ENCODE measurements around the gene LIN9.

LIN9 gene

GRCh38 chr1:226311376-226311775 is 2.4 kb upstream of the LIN9 start:
- Histone ChIP-seq H3K27ac (ENCODE audit: low read depth, low read length) (no peak overlapping the region), H3K79me2 (ENCODE audit: control insufficient read depth, insufficient read depth, low read length, poor library complexity) (peaks cover 14% of the 10 kb centered on the region), H3K79me1 (ENCODE audit: low read length) (peaks cover 18% of the 10 kb centered on the region), H4K8ac (ENCODE audit: low read depth, low read length) (no peak overlapping the region), H3K18ac (ENCODE audit: low read length) (no peak overlapping the region), H3K4me1 (ENCODE audit: control insufficient read depth in 1 of 2, insufficient read depth in 2 of 2, low read length in 2 of 2) (peaks cover 6 to 11% of the 10 kb centered on the region in 2 experiments), H3K14ac (ENCODE audit: low read length) (no peak overlapping the region), H2AK5ac (ENCODE audit: low read length) (no peak overlapping the region), H3K9me3 (ENCODE audit: insufficient read depth, low read depth, low read length) (no peaks in the 10 kb centered on the region), H3K9ac (ENCODE audit: low read length) (no peak overlapping the region), H2BK5ac (ENCODE audit: low read depth, low read length, poor library complexity) (no peak overlapping the region), H2BK120ac (ENCODE audit: insufficient read depth, low read length, poor library complexity) (no peak overlapping the region), H4K91ac (ENCODE audit: low read depth, low read length) (no peak overlapping the region), H3K4ac (ENCODE audit: low read depth, low read length) (no peak overlapping the region), H2AFZ (ENCODE audit: insufficient read depth, low read length, poor library complexity) (no peak overlapping the region), H3K36me3 (ENCODE audit: control insufficient read depth in 1 of 2, insufficient read depth in 2 of 2, low read length in 2 of 2) (no peaks in the 10 kb centered on the region), H3K4me3 (ENCODE audit: low read depth, low read length) (no peak overlapping the region), H3K27me3 (ENCODE audit: insufficient read depth, low read length) (no peaks in the 10 kb centered on the region), H3K23ac (ENCODE audit: low read length) (no peak overlapping the region), H2BK12ac (ENCODE audit: low read length) (no peak overlapping the region), H4K12ac (ENCODE audit: low read depth, low read length) (no peak overlapping the region), H3K4me2 (ENCODE audit: low read length) (no peak overlapping the region)
- no CpG with 5 or more reads among the region's 7 CpGs for WGBS (ENCODE audit: extremely low coverage, insufficient coverage, insufficient read length)
- DNase-seq: no peak

- no peak overlapping the region for H2AFZ ChIP-seq (ENCODE audit: insufficient read depth, low read length, poor library complexity)
- no peak overlapping the region for H3K4ac ChIP-seq (ENCODE audit: low read depth, low read length)
- peak overlapping the region; percentile 13 for H2BK12ac ChIP-seq (ENCODE audit: low read length)
- no peak overlapping the region for H3K23ac ChIP-seq (ENCODE audit: low read length)
- no peak overlapping the region for H2BK5ac ChIP-seq (ENCODE audit: low read depth, low read length, poor library complexity)
- no peak overlapping the region for H3K27ac ChIP-seq (ENCODE audit: low read depth, low read length)
- WGBS (ENCODE audit: extremely low coverage, insufficient coverage, insufficient read length): no CpG with 5 or more reads among the region's 2 CpGs
- no peak overlapping the region for H4K12ac ChIP-seq (ENCODE audit: low read depth, low read length)
- no peak for DNase-seq
- no peak overlapping the region for H4K8ac ChIP-seq (ENCODE audit: low read depth, low read length)
- H3K4me2 ChIP-seq (ENCODE audit: low read length): no peak overlapping the region
- H3K79me2 ChIP-seq (ENCODE audit: control insufficient read depth, insufficient read depth, low read length, poor library complexity): peaks cover 14% of the 10 kb centered on the region
- H2BK120ac ChIP-seq (ENCODE audit: insufficient read depth, low read length, poor library complexity): peak overlapping the region; percentile 1
- no peak overlapping the region for H2AK5ac ChIP-seq (ENCODE audit: low read length)
- no peak overlapping the region for H3K18ac ChIP-seq (ENCODE audit: low read length)
- no peaks in the 10 kb centered on the region for H3K9me3 ChIP-seq (ENCODE audit: insufficient read depth, low read depth, low read length)
- no peaks in the 10 kb centered on the region for H3K27me3 ChIP-seq (ENCODE audit: insufficient read depth, low read length)
- H3K14ac ChIP-seq (ENCODE audit: low read length): no peak overlapping the region
- no peaks in the 10 kb centered on the region for H3K36me3 ChIP-seq (ENCODE audit: control insufficient read depth in 1 of 2, insufficient read depth in 2 of 2, low read length in 2 of 2)
- H3K9ac ChIP-seq (ENCODE audit: low read length): no peak overlapping the region
- peak overlapping the region; percentile 16 for H4K91ac ChIP-seq (ENCODE audit: low read depth, low read length)
- no peak overlapping the region for H3K4me3 ChIP-seq (ENCODE audit: low read depth, low read length)
- peaks cover 5 to 6% of the 10 kb centered on the region in 2 experiments for H3K4me1 ChIP-seq (ENCODE audit: control insufficient read depth in 1 of 2, insufficient read depth in 2 of 2, low read length in 2 of 2)
- peaks cover 18% of the 10 kb centered on the region for H3K79me1 ChIP-seq (ENCODE audit: low read length)
Observed at GRCh38 chr1:226310637-226311195, 1.8 kb upstream of the LIN9 start.

GRCh38 chr1:226310245-226310540 is 1.2 kb upstream of the LIN9 start:
- no peak overlapping the region for H3K23ac ChIP-seq (ENCODE audit: low read length)
- peaks cover 18% of the 10 kb centered on the region for H3K79me1 ChIP-seq (ENCODE audit: low read length)
- H3K36me3 ChIP-seq (ENCODE audit: control insufficient read depth in 1 of 2, insufficient read depth in 2 of 2, low read length in 2 of 2): no peaks in the 10 kb centered on the region
- H2AK5ac ChIP-seq (ENCODE audit: low read length): no peak overlapping the region
- H3K4ac ChIP-seq (ENCODE audit: low read depth, low read length): no peak overlapping the region
- peaks cover 5 to 6% of the 10 kb centered on the region in 2 experiments for H3K4me1 ChIP-seq (ENCODE audit: control insufficient read depth in 1 of 2, insufficient read depth in 2 of 2, low read length in 2 of 2)
- H3K27me3 ChIP-seq (ENCODE audit: insufficient read depth, low read length): no peaks in the 10 kb centered on the region
- no peak overlapping the region for H3K27ac ChIP-seq (ENCODE audit: low read depth, low read length)
- no peak overlapping the region for H4K91ac ChIP-seq (ENCODE audit: low read depth, low read length)
- H3K9ac ChIP-seq (ENCODE audit: low read length): no peak overlapping the region
- peak overlapping the region; percentile 9 for H3K4me2 ChIP-seq (ENCODE audit: low read length)
- H4K8ac ChIP-seq (ENCODE audit: low read depth, low read length): peak overlapping the region; percentile 17
- H3K79me2 ChIP-seq (ENCODE audit: control insufficient read depth, insufficient read depth, low read length, poor library complexity): peaks cover 14% of the 10 kb centered on the region
- H2BK120ac ChIP-seq (ENCODE audit: insufficient read depth, low read length, poor library complexity): no peak overlapping the region
- H2BK12ac ChIP-seq (ENCODE audit: low read length): peak overlapping the region; percentile 19
- H4K12ac ChIP-seq (ENCODE audit: low read depth, low read length): no peak overlapping the region
- no peak overlapping the region for H3K4me3 ChIP-seq (ENCODE audit: low read depth, low read length)
- WGBS (ENCODE audit: extremely low coverage, insufficient coverage, insufficient read length): no CpG with 5 or more reads among the region's 5 CpGs
- no peak overlapping the region for H3K18ac ChIP-seq (ENCODE audit: low read length)
- no peak overlapping the region for H2BK5ac ChIP-seq (ENCODE audit: low read depth, low read length, poor library complexity)
- peak overlapping the region; percentile 32 for H2AFZ ChIP-seq (ENCODE audit: insufficient read depth, low read length, poor library complexity)
- H3K14ac ChIP-seq (ENCODE audit: low read length): no peak overlapping the region
- no peaks in the 10 kb centered on the region for H3K9me3 ChIP-seq (ENCODE audit: insufficient read depth, low read depth, low read length)
- DNase-seq: no peak

- peak overlapping the region; percentile 31 for H2AK5ac ChIP-seq (ENCODE audit: low read length)
- H3K4ac ChIP-seq (ENCODE audit: low read depth, low read length): peak overlapping the region; percentile 41
- peak overlapping the region; percentile 96 for H2BK5ac ChIP-seq (ENCODE audit: low read depth, low read length, poor library complexity)
- H2BK120ac ChIP-seq (ENCODE audit: insufficient read depth, low read length, poor library complexity): peak overlapping the region; percentile 34
- H3K79me1 ChIP-seq (ENCODE audit: low read length): peaks cover 18% of the 10 kb centered on the region
- peak overlapping the region; percentile 58 for H4K8ac ChIP-seq (ENCODE audit: low read depth, low read length)
- DNase-seq: peak in 1 of 2 donors; percentile 29
- H3K4me2 ChIP-seq (ENCODE audit: low read length): peak overlapping the region; percentile 91
- no CpG with 5 or more reads among the region's 62 CpGs for WGBS (ENCODE audit: extremely low coverage, insufficient coverage, insufficient read length)
- H3K9ac ChIP-seq (ENCODE audit: low read length): peak overlapping the region; percentile 86
- H4K91ac ChIP-seq (ENCODE audit: low read depth, low read length): peak overlapping the region; percentile 75
- no peaks in the 10 kb centered on the region for H3K9me3 ChIP-seq (ENCODE audit: insufficient read depth, low read depth, low read length)
- peak overlapping the region; percentile 97 for H3K14ac ChIP-seq (ENCODE audit: low read length)
- H3K18ac ChIP-seq (ENCODE audit: low read length): peak overlapping the region; percentile 41
- H3K79me2 ChIP-seq (ENCODE audit: control insufficient read depth, insufficient read depth, low read length, poor library complexity): peaks cover 14% of the 10 kb centered on the region
- peak overlapping the region; percentile 95 for H3K27ac ChIP-seq (ENCODE audit: low read depth, low read length)
- H3K27me3 ChIP-seq (ENCODE audit: insufficient read depth, low read length): no peaks in the 10 kb centered on the region
- peaks cover 5 to 6% of the 10 kb centered on the region in 2 experiments for H3K4me1 ChIP-seq (ENCODE audit: control insufficient read depth in 1 of 2, insufficient read depth in 2 of 2, low read length in 2 of 2)
- H2AFZ ChIP-seq (ENCODE audit: insufficient read depth, low read length, poor library complexity): peak overlapping the region; percentile 90
- H3K23ac ChIP-seq (ENCODE audit: low read length): no peak overlapping the region
- peak overlapping the region; percentile 70 for H3K4me3 ChIP-seq (ENCODE audit: low read depth, low read length)
- peak overlapping the region; percentile 7 for H4K12ac ChIP-seq (ENCODE audit: low read depth, low read length)
- H2BK12ac ChIP-seq (ENCODE audit: low read length): peak overlapping the region; percentile 91
- H3K36me3 ChIP-seq (ENCODE audit: control insufficient read depth in 1 of 2, insufficient read depth in 2 of 2, low read length in 2 of 2): no peaks in the 10 kb centered on the region
Observed at GRCh38 chr1:226309398-226310244, 657 bp upstream of the LIN9 start.

Data from trophoblast cell (in vitro differentiated cells and primary cell).